RPMI7951 (cell line): ENCODE data around the gene CCDC88C. TPM values are rescaled to one million over a fixed set of nuclear protein-coding genes. Genes with fewer than 3 reads are reported as not detected.
"Not testable (repeated sequence)": the region's sequence is repeated elsewhere in the genome, so short reads cannot be mapped to it uniquely, and the experiment has no call there.

ENCODE experiments used
- DNase-seq: peaks from one replicate; pipeline ENCODE4 v3.0.0-alpha.2; 2012; ENCODE audit warnings: low read depth
- total RNA-seq: library from RNA; depleted of rRNA; stranded (reverse); fragments of >200 nt; shearing (Covaris generic); gene quantifications from 2 replicates; pipeline ENCODE4 v1.2.3, GENCODE V29; 2014; rRNA removed

Gene CCDC88C, protein sequence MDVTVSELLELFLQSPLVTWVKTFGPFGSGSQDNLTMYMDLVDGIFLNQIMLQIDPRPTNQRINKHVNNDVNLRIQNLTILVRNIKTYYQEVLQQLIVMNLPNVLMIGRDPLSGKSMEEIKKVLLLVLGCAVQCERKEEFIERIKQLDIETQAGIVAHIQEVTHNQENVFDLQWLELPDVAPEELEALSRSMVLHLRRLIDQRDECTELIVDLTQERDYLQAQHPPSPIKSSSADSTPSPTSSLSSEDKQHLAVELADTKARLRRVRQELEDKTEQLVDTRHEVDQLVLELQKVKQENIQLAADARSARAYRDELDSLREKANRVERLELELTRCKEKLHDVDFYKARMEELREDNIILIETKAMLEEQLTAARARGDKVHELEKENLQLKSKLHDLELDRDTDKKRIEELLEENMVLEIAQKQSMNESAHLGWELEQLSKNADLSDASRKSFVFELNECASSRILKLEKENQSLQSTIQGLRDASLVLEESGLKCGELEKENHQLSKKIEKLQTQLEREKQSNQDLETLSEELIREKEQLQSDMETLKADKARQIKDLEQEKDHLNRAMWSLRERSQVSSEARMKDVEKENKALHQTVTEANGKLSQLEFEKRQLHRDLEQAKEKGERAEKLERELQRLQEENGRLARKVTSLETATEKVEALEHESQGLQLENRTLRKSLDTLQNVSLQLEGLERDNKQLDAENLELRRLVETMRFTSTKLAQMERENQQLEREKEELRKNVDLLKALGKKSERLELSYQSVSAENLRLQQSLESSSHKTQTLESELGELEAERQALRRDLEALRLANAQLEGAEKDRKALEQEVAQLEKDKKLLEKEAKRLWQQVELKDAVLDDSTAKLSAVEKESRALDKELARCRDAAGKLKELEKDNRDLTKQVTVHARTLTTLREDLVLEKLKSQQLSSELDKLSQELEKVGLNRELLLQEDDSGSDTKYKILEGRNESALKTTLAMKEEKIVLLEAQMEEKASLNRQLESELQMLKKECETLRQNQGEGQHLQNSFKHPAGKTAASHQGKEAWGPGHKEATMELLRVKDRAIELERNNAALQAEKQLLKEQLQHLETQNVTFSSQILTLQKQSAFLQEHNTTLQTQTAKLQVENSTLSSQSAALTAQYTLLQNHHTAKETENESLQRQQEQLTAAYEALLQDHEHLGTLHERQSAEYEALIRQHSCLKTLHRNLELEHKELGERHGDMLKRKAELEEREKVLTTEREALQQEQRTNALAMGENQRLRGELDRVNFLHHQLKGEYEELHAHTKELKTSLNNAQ (N-terminal part only)
- total RNA-seq: 0.10 and 0.12 TPM in 2 replicates

- no peak for DNase-seq
Observed at GRCh38 chr14:91417120-91417982, at the start of gene CCDC88C. TSS of gene CCDC88C (minus strand) at chr14:91417820. CDS start at chr14:91417690, 130 bp downstream.

DNA sequence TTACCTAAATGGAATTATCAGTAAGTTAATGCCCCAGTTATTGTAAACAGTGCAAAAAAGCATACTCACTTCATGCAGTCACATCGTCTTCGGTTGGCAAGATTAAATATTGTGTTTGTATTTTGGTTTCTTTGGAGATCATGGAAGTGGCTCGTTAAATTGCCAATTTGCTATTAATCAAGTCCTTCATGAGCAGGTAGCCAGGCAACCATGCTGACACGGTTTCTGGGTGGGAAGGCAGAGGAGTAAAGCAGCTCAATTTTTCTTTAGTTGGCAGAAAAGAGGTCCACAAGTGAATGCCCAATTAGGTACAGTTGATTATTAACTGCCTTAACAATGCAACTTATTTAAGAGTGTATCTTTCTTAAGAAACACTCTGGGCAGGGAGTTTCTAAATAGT, 48.6 kb upstream of the CCDC88C start:
- DNase-seq: no peak

DNA sequence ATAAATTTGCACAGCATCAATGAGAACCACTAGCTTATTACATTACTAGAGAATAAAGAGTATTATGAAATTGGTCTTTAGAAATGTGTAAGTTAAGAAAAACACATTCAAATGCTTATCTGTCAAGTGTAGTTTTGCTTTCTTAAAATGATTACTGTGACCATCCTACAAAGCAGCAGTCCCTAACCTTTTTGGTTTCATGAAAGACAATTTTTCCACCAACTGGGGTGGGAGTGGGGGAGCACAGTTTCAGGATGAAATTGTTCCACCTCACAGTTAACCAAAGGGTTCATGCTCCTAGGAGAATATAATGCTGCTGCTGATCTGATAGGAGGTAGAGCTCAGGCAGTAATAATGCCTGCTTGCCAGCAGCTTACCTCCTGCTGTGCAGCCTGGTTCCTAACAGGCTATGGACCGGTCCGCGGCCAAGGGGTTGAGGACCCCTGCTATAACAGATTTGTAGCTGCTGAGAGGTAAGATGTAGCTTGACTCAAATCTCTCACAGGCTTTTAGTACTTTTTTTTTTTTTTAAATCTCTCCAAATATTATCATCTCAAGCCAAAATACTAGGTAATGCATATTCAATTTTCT, 47.1 kb upstream of the CCDC88C start:
- DNase-seq: no peak

GRCh38 chr14:91458612-91459011, 41.0 kb upstream of the CCDC88C start:
- DNase-seq: no peak

GRCh38 chr14:91456283-91456682, 38.7 kb upstream of the CCDC88C start:
- DNase-seq: no peak

DNA sequence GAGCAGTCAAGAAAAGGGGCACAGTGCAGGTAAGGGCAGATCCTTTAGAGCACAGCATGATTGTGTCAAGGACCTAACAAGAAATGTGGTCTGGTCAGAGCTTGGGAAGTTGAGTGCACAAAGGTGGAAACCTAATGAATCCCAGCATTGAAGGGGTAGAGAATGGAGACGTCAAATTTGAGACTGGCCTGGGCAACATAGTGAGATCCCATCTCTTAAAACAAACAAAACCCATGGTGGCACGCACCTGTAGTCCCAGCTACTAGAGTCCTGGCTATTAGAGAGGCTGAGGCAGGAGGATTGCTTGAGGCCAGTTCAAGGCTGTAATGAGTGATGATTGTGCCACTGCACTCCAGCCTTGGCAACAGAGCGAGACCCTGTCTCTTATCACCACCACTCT, 37.0 kb upstream of the CCDC88C start:
- DNase-seq: no peak

GRCh38 chr14:91454155-91454554, 36.5 kb upstream of the CCDC88C start:
- no peak for DNase-seq

GRCh38 chr14:91453744-91454143, 36.1 kb upstream of the CCDC88C start:
- no peak for DNase-seq

DNA sequence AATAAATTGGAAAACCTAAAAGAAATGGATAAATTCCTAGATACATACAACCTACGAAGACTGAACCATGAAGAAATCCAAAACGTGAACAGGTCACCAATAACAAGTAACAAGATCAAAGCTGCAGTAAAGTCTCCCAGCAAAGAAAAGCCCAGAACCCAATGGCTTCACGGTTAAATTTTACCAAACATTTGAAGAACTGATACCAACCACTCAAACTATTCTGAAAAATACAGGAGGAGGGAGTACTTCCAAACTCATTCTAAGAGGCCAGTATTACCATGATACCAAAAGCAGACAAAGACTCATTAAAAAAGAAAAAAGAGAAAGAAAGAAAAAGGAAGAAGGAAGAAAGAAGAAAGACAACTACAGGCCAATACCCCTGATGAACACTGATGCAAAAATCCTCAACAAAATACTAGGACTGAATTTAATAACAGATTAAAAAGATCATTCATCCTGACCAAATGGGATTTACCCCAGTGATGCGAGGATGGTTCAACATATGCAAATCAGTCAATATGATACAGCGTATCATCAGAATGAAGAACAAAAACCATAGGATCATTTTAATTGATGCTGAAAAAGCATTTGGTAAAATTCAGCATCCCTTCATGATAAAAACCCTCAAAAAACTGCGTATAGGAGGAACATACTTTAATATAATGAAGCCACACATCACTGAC, 26.9 kb upstream of the CCDC88C start:
- DNase-seq: no peak

GRCh38 chr14:91439345-91439744, 21.7 kb upstream of the CCDC88C start:
- DNase-seq: no peak

DNA sequence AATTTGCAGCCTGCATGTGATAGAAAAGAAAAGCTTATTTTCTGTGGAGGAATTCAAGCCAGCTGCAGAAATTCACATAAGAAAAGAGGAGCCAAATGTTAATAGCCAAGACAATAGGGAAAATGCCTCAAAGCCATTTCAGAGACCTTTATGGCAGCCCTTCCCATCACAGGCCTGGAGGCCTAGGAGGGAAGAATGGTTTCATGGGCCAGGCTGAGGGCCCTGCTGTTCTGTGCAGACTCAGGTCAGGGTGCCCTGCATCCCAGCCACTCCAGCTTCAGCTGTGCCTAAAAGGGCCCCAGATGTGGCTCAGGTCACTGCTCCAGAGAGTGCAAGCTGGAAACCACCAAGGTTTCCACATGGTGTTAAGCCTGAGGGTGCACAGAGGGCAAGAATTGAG, 21.2 kb upstream of the CCDC88C start:
- DNase-seq: no peak

DNA sequence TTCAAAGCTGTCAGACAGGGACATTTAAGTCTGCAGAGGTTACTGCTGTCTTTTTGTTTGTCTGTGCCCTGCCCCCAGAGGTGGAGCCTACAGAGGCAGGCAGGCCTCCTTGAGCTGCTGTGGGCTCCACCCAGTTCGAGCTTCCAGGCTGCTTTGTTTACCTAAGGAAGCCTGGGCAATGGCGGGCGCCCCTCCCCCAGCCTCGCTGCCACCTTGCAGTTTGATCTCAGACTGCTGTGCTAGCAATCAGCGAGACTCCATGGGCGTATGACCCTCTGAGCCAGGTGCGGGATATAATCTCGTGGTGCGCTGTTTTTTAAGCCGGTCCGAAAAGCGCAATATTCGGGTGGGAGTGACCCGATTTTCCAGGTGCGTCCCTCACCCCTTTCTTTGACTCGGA, 18.6 kb upstream of the CCDC88C start:
- DNase-seq: not testable (repeated sequence)

- no peak for DNase-seq
Observed at GRCh38 chr14:91429385-91429784, 11.8 kb upstream of the CCDC88C start.

GRCh38 chr14:91428931-91429330, 11.3 kb upstream of the CCDC88C start:
- not testable (repeated sequence) for DNase-seq

DNA sequence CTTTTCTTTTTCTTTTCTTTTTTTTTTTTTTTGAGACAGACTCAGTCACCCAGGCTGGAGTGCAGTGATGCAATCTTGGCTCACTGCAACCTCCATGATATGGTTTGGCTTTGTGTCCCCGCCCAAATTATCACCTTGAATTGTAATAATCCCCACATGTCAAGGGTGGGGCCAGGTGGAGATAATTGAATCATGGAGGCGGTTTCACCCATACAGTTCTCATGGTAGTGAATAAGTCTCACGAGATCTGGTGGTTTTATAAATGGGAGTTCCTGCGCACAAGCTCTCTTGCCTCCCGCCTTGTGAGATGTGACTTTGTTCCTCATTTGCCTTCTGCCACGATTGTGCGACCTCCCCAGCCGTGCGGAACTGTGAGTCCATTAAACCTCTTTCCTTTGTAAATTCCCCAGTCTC, 7.9 kb upstream of the CCDC88C start:
- DNase-seq: not testable (repeated sequence)

GRCh38 chr14:91424813-91425530, 7.4 kb upstream of the CCDC88C start:
- DNase-seq: no peak

- DNase-seq: no peak
Observed at GRCh38 chr14:91420686-91421085, 3.1 kb upstream of the CCDC88C start.

DNA sequence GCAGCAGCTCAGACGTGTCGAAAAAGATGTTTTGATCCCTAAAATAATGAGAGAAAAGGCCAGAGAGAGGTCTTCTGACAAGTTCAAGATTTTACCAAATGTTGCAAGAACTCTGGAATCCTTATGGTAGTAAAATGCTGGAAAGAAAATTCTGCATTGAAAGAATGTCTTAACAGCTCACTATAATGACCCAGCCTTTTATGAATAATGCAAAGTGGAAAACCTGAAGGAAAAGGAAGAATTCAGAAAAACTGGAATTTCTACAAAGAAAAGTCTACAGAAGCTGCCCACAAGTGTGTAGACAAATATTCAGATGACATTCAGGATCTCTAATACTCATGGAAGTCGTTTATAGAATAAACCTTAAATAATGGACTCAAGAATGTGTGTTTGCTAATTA, 1.8 kb upstream of the CCDC88C start:
- DNase-seq: no peak

GRCh38 chr14:91419044-91419397, 1.4 kb upstream of the CCDC88C start:
- no peak for DNase-seq
